Neural cell (in vitro differentiated cells): ENCODE data around the gene CEP78.

Experiments used
- EP300 ChIP-seq: fragments of 450-650 bp; conservative IDR thresholded peaks from 2 replicates; pipeline ENCODE4 v1.6.1; 2014; ENCODE audit warnings: antibody characterized with exemption, mild to moderate bottlenecking, moderate library complexity; ENCODE audit not compliant: poor library complexity, severe bottlenecking
- EZH2 ChIP-seq: fragments of 200-600, 300-800 bp; shearing (Covaris generic), sonication (generic); IDR thresholded peaks from 2 replicates; pipeline ENCODE4 v1.6.1; 2014; ENCODE audit warnings: antibody characterized with exemption, low read length, borderline replicate concordance, mild to moderate bottlenecking; ENCODE audit not compliant: insufficient read depth, poor library complexity, severe bottlenecking
- MXI1 ChIP-seq: fragments of 450-650 bp; conservative IDR thresholded peaks from 2 replicates; pipeline ENCODE4 v1.6.1; 2014; ENCODE audit warnings: antibody characterized with exemption, mild to moderate bottlenecking; ENCODE audit not compliant: poor library complexity, severe bottlenecking
- POLR2AphosphoS5 ChIP-seq: IDR thresholded peaks from 2 replicates; pipeline ENCODE4 v1.6.1; 2012
- RAD21 ChIP-seq: fragments of 450-650 bp; conservative IDR thresholded peaks from 2 replicates; pipeline ENCODE4 v1.6.1; 2014; ENCODE audit warnings: antibody characterized with exemption, mild to moderate bottlenecking, moderate library complexity
- SMC3 ChIP-seq: fragments of 450-650 bp; conservative IDR thresholded peaks from 2 replicates; pipeline ENCODE4 v1.6.1; 2014; ENCODE audit warnings: antibody characterized with exemption, mild to moderate bottlenecking, moderate library complexity; ENCODE audit not compliant: poor library complexity
- TF ChIP-seq, protein P1 (sequence below): fragments of 450-650 bp; IDR thresholded peaks from 2 replicates; pipeline ENCODE4 v1.5.1; 2014; ENCODE audit warnings: antibody characterized with exemption, mild to moderate bottlenecking, moderate library complexity; ENCODE audit not compliant: poor library complexity, severe bottlenecking

DNA sequence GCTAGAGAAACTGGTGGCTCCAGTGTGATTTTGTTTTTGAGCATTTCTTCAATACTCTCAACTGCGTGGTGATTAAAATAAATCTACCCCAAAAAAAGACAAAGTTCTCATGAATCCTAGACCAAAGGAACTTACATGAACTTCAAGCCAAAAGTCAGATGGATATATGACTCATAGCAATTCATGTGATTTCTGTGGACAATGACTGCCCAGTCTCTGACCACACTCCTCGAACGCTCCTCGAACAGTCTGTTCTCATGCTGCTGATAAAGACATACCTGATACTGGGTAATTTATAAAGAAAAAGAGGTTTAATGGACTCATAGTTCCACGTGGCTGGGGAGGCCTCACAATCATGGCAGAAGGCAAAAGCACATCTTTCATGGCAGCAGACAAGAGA is 46.4 kb upstream of the CEP78 start:
- no peak for TF ChIP-seq EZH2
- TF ChIP-seq, protein P1, sequence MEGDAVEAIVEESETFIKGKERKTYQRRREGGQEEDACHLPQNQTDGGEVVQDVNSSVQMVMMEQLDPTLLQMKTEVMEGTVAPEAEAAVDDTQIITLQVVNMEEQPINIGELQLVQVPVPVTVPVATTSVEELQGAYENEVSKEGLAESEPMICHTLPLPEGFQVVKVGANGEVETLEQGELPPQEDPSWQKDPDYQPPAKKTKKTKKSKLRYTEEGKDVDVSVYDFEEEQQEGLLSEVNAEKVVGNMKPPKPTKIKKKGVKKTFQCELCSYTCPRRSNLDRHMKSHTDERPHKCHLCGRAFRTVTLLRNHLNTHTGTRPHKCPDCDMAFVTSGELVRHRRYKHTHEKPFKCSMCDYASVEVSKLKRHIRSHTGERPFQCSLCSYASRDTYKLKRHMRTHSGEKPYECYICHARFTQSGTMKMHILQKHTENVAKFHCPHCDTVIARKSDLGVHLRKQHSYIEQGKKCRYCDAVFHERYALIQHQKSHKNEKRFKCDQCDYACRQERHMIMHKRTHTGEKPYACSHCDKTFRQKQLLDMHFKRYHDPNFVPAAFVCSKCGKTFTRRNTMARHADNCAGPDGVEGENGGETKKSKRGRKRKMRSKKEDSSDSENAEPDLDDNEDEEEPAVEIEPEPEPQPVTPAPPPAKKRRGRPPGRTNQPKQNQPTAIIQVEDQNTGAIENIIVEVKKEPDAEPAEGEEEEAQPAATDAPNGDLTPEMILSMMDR, result no peak
- no peak for TF ChIP-seq RAD21
- TF ChIP-seq SMC3, result no peak
- TF ChIP-seq POLR2AphosphoS5, result no peak
- no peak for TF ChIP-seq EP300
- TF ChIP-seq MXI1, result no peak
